Mesendoderm (in vitro differentiated cells): ENCODE data around the gene SLC35B4.

Experiments used
- DNase-seq: peaks from one replicate; pipeline ENCODE4 v3.0.0; 2013
- H2AK5ac ChIP-seq: 2 replicates; pipeline ENCODE4 v1.6.1; 2013; ENCODE audit warnings: low read length, inconsistent platforms
- H2BK120ac ChIP-seq: 2 replicates; pipeline ENCODE4 v1.6.1; 2013; ENCODE audit warnings: low read depth, mild to moderate bottlenecking, low read length, moderate library complexity, mixed read lengths
- H2BK15ac ChIP-seq: replicated peaks from 2 replicates; pipeline ENCODE4 v1.6.1; 2013; ENCODE audit warnings: low read depth, mild to moderate bottlenecking, moderate library complexity
- H2BK5ac ChIP-seq: 2 replicates; pipeline ENCODE4 v1.6.1; 2013; ENCODE audit warnings: low read length, inconsistent platforms
- H3K18ac ChIP-seq: 2 replicates; pipeline ENCODE4 v1.6.1; 2013; ENCODE audit warnings: mild to moderate bottlenecking, low read length, mixed read lengths
- H3K23ac ChIP-seq: one replicate; pipeline ENCODE4 v1.6.1; 2013; ENCODE audit warnings: low read length
- H3K27ac ChIP-seq: 2 replicates; pipeline ENCODE4 v1.5.1; 2013; ENCODE audit warnings: low read depth, mild to moderate bottlenecking, inconsistent platforms, low read length, moderate library complexity
- H3K27me3 ChIP-seq: 2 replicates; pipeline ENCODE4 v1.6.1; 2013; ENCODE audit warnings: low read length, control low read depth, mild to moderate bottlenecking, inconsistent platforms; ENCODE audit not compliant: insufficient read depth, poor library complexity
- H3K36me3 ChIP-seq: 2 replicates; pipeline ENCODE4 v1.6.1; 2013; ENCODE audit warnings: low read length, inconsistent platforms; ENCODE audit not compliant: control insufficient read depth, insufficient read depth
- H3K4ac ChIP-seq: one replicate; pipeline ENCODE4 v1.6.1; 2013; ENCODE audit warnings: low read depth, mild to moderate bottlenecking, low read length, moderate library complexity
- H3K4me1 ChIP-seq: 2 replicates; pipeline ENCODE4 v1.6.1; 2013; ENCODE audit warnings: low read depth, low read length, inconsistent platforms; ENCODE audit not compliant: control insufficient read depth
- H3K4me2 ChIP-seq: 2 replicates; pipeline ENCODE4 v1.6.1; 2013; ENCODE audit warnings: low read length
- H3K4me3 ChIP-seq: 2 replicates; pipeline ENCODE4 v1.5.1; 2013; ENCODE audit warnings: mild to moderate bottlenecking, low read length
- H3K56ac ChIP-seq: one replicate; pipeline ENCODE4 v1.6.1; 2013; ENCODE audit warnings: low read length
- H3K79me1 ChIP-seq: 2 replicates; pipeline ENCODE4 v1.6.1; 2013; ENCODE audit warnings: low read length, inconsistent platforms
- H3K79me2 ChIP-seq: 2 replicates; pipeline ENCODE4 v1.6.1; 2013; ENCODE audit warnings: mild to moderate bottlenecking, low read length; ENCODE audit not compliant: control insufficient read depth, insufficient read depth
- H3K9ac ChIP-seq: 2 replicates; pipeline ENCODE4 v1.6.1; 2013; ENCODE audit warnings: low read length, inconsistent platforms
- H4K5ac ChIP-seq: one replicate; pipeline ENCODE4 v1.6.1; 2013; ENCODE audit warnings: low read length
- H4K8ac ChIP-seq: one replicate; pipeline ENCODE4 v1.6.1; 2013; ENCODE audit warnings: low read depth, mild to moderate bottlenecking, control low read depth, low read length, moderate library complexity
- WGBS: extraction: QIAGEN DNeasy Blood & Tissue Kit; methylation state at CpG from one replicate; pipeline ENCODE4 v1.1.7; 2013; ENCODE audit warnings: low lambda C conversion rate, missing lambda C conversion rate; ENCODE audit not compliant: insufficient coverage; ENCODE audit errors: extremely low coverage; 5-methylcytosine and 5-hydroxymethylcytosine counted together

SLC35B4 gene

GRCh38 chr7:134278502-134279153 lies 38.1 kb downstream of the SLC35B4 start:
- H3K4me1 ChIP-seq: no peaks in the 10 kb centered on the region
- H3K56ac ChIP-seq: no peak overlapping the region
- DNase-seq: no peak
- H3K4me2 ChIP-seq: no peak overlapping the region
- no CpG with 5 or more reads among the region's 7 CpGs for WGBS
- H3K27me3 ChIP-seq: no peaks in the 10 kb centered on the region
- H3K79me2 ChIP-seq: no peaks in the 10 kb centered on the region
- no peak overlapping the region for H4K8ac ChIP-seq
- H2AK5ac ChIP-seq: no peak overlapping the region
- no peak overlapping the region for H2BK120ac ChIP-seq
- no peak overlapping the region for H3K4me3 ChIP-seq
- H3K4ac ChIP-seq: no peak overlapping the region
- no peak overlapping the region for H3K23ac ChIP-seq
- H4K5ac ChIP-seq: no peak overlapping the region
- no peak overlapping the region for H2BK5ac ChIP-seq
- H3K27ac ChIP-seq: no peak overlapping the region
- H3K18ac ChIP-seq: no peak overlapping the region
- no peaks in the 10 kb centered on the region for H3K36me3 ChIP-seq
- no peaks in the 10 kb centered on the region for H3K79me1 ChIP-seq
- H2BK15ac ChIP-seq: no peak overlapping the region
- H3K9ac ChIP-seq: no peak overlapping the region

GRCh38 chr7:134276951-134277350 lies 39.8 kb downstream of the SLC35B4 start:
- no peak overlapping the region for H2BK15ac ChIP-seq
- no peaks in the 10 kb centered on the region for H3K36me3 ChIP-seq
- H2AK5ac ChIP-seq: no peak overlapping the region
- no peak overlapping the region for H3K4me3 ChIP-seq
- no peaks in the 10 kb centered on the region for H3K79me1 ChIP-seq
- no peak overlapping the region for H3K27ac ChIP-seq
- H3K56ac ChIP-seq: no peak overlapping the region
- no peak overlapping the region for H2BK120ac ChIP-seq
- H3K18ac ChIP-seq: no peak overlapping the region
- peak overlapping the region; percentile 36 for H3K23ac ChIP-seq
- no peak overlapping the region for H3K4me2 ChIP-seq
- no peak overlapping the region for H4K8ac ChIP-seq
- no peak overlapping the region for H3K4ac ChIP-seq
- H3K4me1 ChIP-seq: no peaks in the 10 kb centered on the region
- DNase-seq: no peak
- no peak overlapping the region for H4K5ac ChIP-seq
- no CpG with 5 or more reads among the region's 5 CpGs for WGBS
- no peaks in the 10 kb centered on the region for H3K79me2 ChIP-seq
- H2BK5ac ChIP-seq: no peak overlapping the region
- no peak overlapping the region for H3K9ac ChIP-seq
- H3K27me3 ChIP-seq: no peaks in the 10 kb centered on the region

GRCh38 chr7:134262322-134262721 lies 54.4 kb downstream of the SLC35B4 start:
- Histone ChIP-seq H4K8ac (no peak overlapping the region), H3K79me1 (no peaks in the 10 kb centered on the region), H3K79me2 (no peaks in the 10 kb centered on the region), H3K9ac (no peak overlapping the region), H3K4ac (no peak overlapping the region), H3K4me1 (no peaks in the 10 kb centered on the region), H3K23ac (no peak overlapping the region), H4K5ac (no peak overlapping the region), H3K56ac (no peak overlapping the region), H2AK5ac (no peak overlapping the region), H3K36me3 (no peaks in the 10 kb centered on the region), H3K18ac (no peak overlapping the region), H3K4me3 (no peak overlapping the region), H2BK120ac (no peak overlapping the region), H3K27me3 (no peaks in the 10 kb centered on the region), H3K27ac (no peak overlapping the region), H3K4me2 (no peak overlapping the region), H2BK5ac (no peak overlapping the region), H2BK15ac (no peak overlapping the region)
- WGBS: no CpG with 5 or more reads among the region's 4 CpGs
- no peak for DNase-seq

- Histone ChIP-seq H2BK5ac (no peak overlapping the region), H4K5ac (no peak overlapping the region), H4K8ac (no peak overlapping the region), H3K27ac (no peak overlapping the region), H3K56ac (no peak overlapping the region), H3K79me1 (no peaks in the 10 kb centered on the region), H3K4me2 (no peak overlapping the region), H2BK15ac (no peak overlapping the region), H3K9ac (no peak overlapping the region), H3K4ac (no peak overlapping the region), H3K18ac (no peak overlapping the region), H3K27me3 (no peaks in the 10 kb centered on the region), H3K4me1 (no peaks in the 10 kb centered on the region), H3K36me3 (no peaks in the 10 kb centered on the region), H2AK5ac (no peak overlapping the region), H3K79me2 (no peaks in the 10 kb centered on the region), H2BK120ac (no peak overlapping the region), H3K4me3 (no peak overlapping the region), H3K23ac (no peak overlapping the region)
- WGBS: no CpG with 5 or more reads among the region's 5 CpGs
- DNase-seq: peak; percentile 55
These were observed 60.9 kb downstream of the SLC35B4 start for GRCh38 chr7:134255814-134256213.

- H3K36me3 ChIP-seq: no peaks in the 10 kb centered on the region
- H4K8ac ChIP-seq: no peak overlapping the region
- no peak overlapping the region for H3K4me2 ChIP-seq
- no peak overlapping the region for H2AK5ac ChIP-seq
- no peak overlapping the region for H3K23ac ChIP-seq
- H3K27ac ChIP-seq: no peak overlapping the region
- H2BK15ac ChIP-seq: no peak overlapping the region
- no peaks in the 10 kb centered on the region for H3K27me3 ChIP-seq
- H3K4me3 ChIP-seq: no peak overlapping the region
- no peak overlapping the region for H3K4ac ChIP-seq
- H2BK120ac ChIP-seq: no peak overlapping the region
- H3K18ac ChIP-seq: no peak overlapping the region
- peak; percentile 27 for DNase-seq
- H3K79me2 ChIP-seq: no peaks in the 10 kb centered on the region
- no peak overlapping the region for H3K56ac ChIP-seq
- WGBS: no CpG with 5 or more reads among the region's 3 CpGs
- H3K9ac ChIP-seq: no peak overlapping the region
- no peak overlapping the region for H2BK5ac ChIP-seq
- no peaks in the 10 kb centered on the region for H3K4me1 ChIP-seq
- no peaks in the 10 kb centered on the region for H3K79me1 ChIP-seq
- H4K5ac ChIP-seq: no peak overlapping the region
These were observed 62.4 kb downstream of the SLC35B4 start for GRCh38 chr7:134254311-134254710.

GRCh38 chr7:134248196-134248595 lies 68.5 kb downstream of the SLC35B4 start:
- Histone ChIP-seq H3K79me1 (no peaks in the 10 kb centered on the region), H2BK15ac (no peak overlapping the region), H3K23ac (no peak overlapping the region), H3K4me1 (no peaks in the 10 kb centered on the region), H2AK5ac (no peak overlapping the region), H3K4me2 (no peak overlapping the region), H3K9ac (no peak overlapping the region), H3K27ac (no peak overlapping the region), H2BK5ac (no peak overlapping the region), H3K79me2 (no peaks in the 10 kb centered on the region), H3K18ac (no peak overlapping the region), H3K36me3 (no peaks in the 10 kb centered on the region), H4K8ac (no peak overlapping the region), H4K5ac (no peak overlapping the region), H3K56ac (no peak overlapping the region), H3K27me3 (no peaks in the 10 kb centered on the region), H3K4ac (no peak overlapping the region), H3K4me3 (no peak overlapping the region), H2BK120ac (no peak overlapping the region)
- WGBS: 100% methylated on average over 1 of the region's 3 CpGs
- no peak for DNase-seq
